GM12874 (cell line): ENCODE data around the gene SHKBP1.

Experiments
- CTCF ChIP-seq: IDR thresholded peaks from 2 replicates; pipeline ENCODE4 v1.5.1; 2011; ENCODE audit warnings: low read depth, mild to moderate bottlenecking, control low read depth, low read length, moderate library complexity; ENCODE audit not compliant: insufficient read depth

Gene SHKBP1

GRCh38 chr19:40534148-40534547, 42.5 kb upstream of the SHKBP1 start:
- TF ChIP-seq CTCF = no peak

- TF ChIP-seq CTCF = no peak
Measured at GRCh38 chr19:40539070-40539469, 37.6 kb upstream of the SHKBP1 start.

- TF ChIP-seq CTCF = no peak
Measured at GRCh38 chr19:40542202-40542859, 34.3 kb upstream of the SHKBP1 start.

GRCh38 chr19:40543029-40543597, 33.6 kb upstream of the SHKBP1 start:
- TF ChIP-seq CTCF = no peak

- TF ChIP-seq CTCF = no peak
Measured at GRCh38 chr19:40547836-40548235, 28.8 kb upstream of the SHKBP1 start.

GRCh38 chr19:40549007-40549708, 27.5 kb upstream of the SHKBP1 start:
- TF ChIP-seq CTCF = peak; percentile 69

- TF ChIP-seq CTCF = no peak
Measured at GRCh38 chr19:40550951-40551350, 25.7 kb upstream of the SHKBP1 start.
